Measurements from ENCODE around the gene PPFIA1.

DNA sequence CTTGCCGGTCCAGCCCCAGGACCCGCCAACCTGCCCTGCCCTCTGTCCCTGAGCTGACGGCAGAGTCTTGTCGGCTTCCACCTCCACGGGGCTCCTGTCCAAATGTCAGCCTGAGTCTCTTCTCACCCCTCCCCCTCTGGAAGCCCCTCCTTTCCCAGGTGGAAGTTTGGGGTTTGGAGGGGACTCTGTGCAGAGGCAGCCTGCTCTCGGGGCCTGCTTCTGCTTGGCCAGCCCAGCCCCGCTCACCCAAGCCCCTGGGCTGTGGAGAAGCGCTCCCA is 158.9 kb downstream of the PPFIA1 start:
- TF ChIP-seq, protein P1, sequence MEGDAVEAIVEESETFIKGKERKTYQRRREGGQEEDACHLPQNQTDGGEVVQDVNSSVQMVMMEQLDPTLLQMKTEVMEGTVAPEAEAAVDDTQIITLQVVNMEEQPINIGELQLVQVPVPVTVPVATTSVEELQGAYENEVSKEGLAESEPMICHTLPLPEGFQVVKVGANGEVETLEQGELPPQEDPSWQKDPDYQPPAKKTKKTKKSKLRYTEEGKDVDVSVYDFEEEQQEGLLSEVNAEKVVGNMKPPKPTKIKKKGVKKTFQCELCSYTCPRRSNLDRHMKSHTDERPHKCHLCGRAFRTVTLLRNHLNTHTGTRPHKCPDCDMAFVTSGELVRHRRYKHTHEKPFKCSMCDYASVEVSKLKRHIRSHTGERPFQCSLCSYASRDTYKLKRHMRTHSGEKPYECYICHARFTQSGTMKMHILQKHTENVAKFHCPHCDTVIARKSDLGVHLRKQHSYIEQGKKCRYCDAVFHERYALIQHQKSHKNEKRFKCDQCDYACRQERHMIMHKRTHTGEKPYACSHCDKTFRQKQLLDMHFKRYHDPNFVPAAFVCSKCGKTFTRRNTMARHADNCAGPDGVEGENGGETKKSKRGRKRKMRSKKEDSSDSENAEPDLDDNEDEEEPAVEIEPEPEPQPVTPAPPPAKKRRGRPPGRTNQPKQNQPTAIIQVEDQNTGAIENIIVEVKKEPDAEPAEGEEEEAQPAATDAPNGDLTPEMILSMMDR (IDR thresholded peaks at IDR 0.05; ENCODE audit: low read length): no peak
- TF ChIP-seq EZH2 (optimal IDR thresholded peaks at IDR 0.05; ENCODE audit: low read depth, low read length): no peak

All from MM.1S (cell line).